ENCODE data around the gene SLC16A7. TPM values are rescaled to one million over a fixed set of nuclear protein-coding genes. Genes with fewer than 3 reads are reported as not detected.

SLC16A7 gene
- total and polyA plus RNA-seq, 12 donors, result 6.0 to 246 (median 163) TPM

DNA sequence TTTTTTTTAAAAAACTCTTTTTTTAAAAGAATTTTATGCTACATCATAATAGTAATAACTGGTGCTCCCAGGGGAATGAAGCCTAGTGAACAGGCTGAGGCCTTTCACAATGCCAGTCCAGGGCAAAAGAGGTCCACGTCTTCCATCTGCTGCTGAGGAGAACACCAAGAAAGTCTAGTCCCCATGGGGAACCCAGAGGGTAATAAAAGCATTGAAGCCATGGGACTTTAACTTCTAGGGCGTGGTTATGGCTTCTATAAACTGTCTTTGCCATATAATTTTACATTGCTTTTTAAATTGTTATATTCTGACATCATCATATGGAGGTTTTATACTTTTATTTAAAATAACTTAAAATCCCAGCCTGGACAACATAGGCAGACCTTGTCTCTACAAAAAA, 64.3 kb downstream of the SLC16A7 start:
- ATAC-seq (no peak), DNase-seq (no peak)
- Histone ChIP-seq H3K9me3 (no peaks in the 10 kb centered on the region), H3K36me3 (peaks cover 0 to 12% (median 0%) of the 10 kb centered on the region in 9 donors), H3K27ac (no peak overlapping the region), H3K4me1 (peaks cover 0 to 11% (median 3%) of the 10 kb centered on the region in 9 donors), H3K27me3 (no peaks in the 10 kb centered on the region), H3K4me3 (no peak overlapping the region)
- TF ChIP-seq CTCF (IDR thresholded peaks at IDR 0.05), result no peak
- WGBS, 2 donors, result 86 to 97% methylated on average over 2 of the region's 2 CpGs
- intact Hi-C loops (cut with DNase I), result loop anchor here in 1 of 10 donors (5.0 kb wide), 1 partner anchor 63 kb away; the partner anchor contains the start of gene SLC16A7

- intact Hi-C loops (cut with DNase I), result loop anchor here in 1 of 10 donors (5.0 kb wide), 1 partner anchor 64 kb away; the partner anchor contains the start of gene SLC16A7
- H3K27me3 ChIP-seq, result no peaks in the 10 kb centered on the region
- peak overlapping the region in 2 of 10 donors; percentile 19 to 26 for H3K27ac ChIP-seq
- 95 to 99% methylated on average over 2 of the region's 2 CpGs for WGBS, 2 donors
- H3K4me1 ChIP-seq, result peaks cover 0 to 11% (median 3%) of the 10 kb centered on the region in 9 donors
- no peak for TF ChIP-seq CTCF (IDR thresholded peaks at IDR 0.05)
- ATAC-seq, result no peak
- H3K4me3 ChIP-seq, result no peak overlapping the region
- no peak for DNase-seq
- peaks cover 0 to 3% (median 0%) of the 10 kb centered on the region in 9 donors for H3K36me3 ChIP-seq
- no peaks in the 10 kb centered on the region for H3K9me3 ChIP-seq
Measured at GRCh38 chr12:59660921-59661597, 65.2 kb downstream of the SLC16A7 start.

DNA sequence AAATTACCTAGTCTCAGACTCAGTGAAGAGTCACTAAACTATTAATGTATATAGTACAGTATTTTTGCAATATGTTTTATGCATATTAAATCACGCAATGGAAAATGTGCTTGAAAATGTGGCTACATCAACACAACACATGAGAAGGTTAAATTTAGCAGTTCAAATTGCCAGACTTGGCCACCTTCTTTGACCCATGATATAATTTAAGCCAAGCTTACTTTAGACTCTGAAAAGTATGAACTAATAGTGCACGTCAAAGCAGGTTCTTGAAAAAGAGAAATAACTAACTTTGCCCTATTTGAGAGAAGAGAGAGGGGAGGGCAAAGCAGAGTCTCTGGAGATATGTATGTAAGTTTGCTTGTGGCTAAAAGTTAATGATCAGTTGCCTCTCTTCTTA, 68.7 kb downstream of the SLC16A7 start:
- peak in 6 of 8 donors; percentile 39 to 79 (median 66) for ATAC-seq
- Histone ChIP-seq H3K4me3 (peak overlapping the region in 9 of 10 donors; percentile 6 to 50 (median 36)), H3K4me1 (peaks cover 0 to 11% (median 0%) of the 10 kb centered on the region in 9 donors), H3K27me3 (no peaks in the 10 kb centered on the region), H3K36me3 (no peaks in the 10 kb centered on the region), H3K9me3 (peaks cover 0 to 18% (median 4%) of the 10 kb centered on the region in 11 donors), H3K27ac (peak overlapping the region; percentile 9 to 83 (median 66))
- WGBS, 2 donors, result 34 to 66% methylated on average over 2 of the region's 2 CpGs
- intact Hi-C loops (cut with DNase I), result loop anchor here in 1 of 10 donors (5.0 kb wide), 1 partner anchor 67 kb away; the partner anchor contains the start of gene SLC16A7
- no peak for DNase-seq
- no peak for TF ChIP-seq CTCF (IDR thresholded peaks at IDR 0.05)

GRCh38 chr12:59665701-59666100, 69.9 kb downstream of the SLC16A7 start:
- H3K9me3 ChIP-seq, result peaks cover 0 to 18% (median 4%) of the 10 kb centered on the region in 11 donors
- H3K36me3 ChIP-seq, result no peaks in the 10 kb centered on the region
- intact Hi-C loops (cut with DNase I), result no loop called here
- 43% methylated on average over 2 of the region's 2 CpGs for WGBS, 2 donors
- no peak for ATAC-seq
- H3K4me1 ChIP-seq, result peaks cover 0 to 14% (median 5%) of the 10 kb centered on the region in 9 donors
- H3K27ac ChIP-seq, result peak overlapping the region in 9 of 10 donors; percentile 14 to 83 (median 69)
- no peaks in the 10 kb centered on the region for H3K27me3 ChIP-seq
- no peak for TF ChIP-seq CTCF (IDR thresholded peaks at IDR 0.05)
- peak overlapping the region in 9 of 10 donors; percentile 6 to 50 (median 36) for H3K4me3 ChIP-seq
- DNase-seq, result no peak

Measured in heart right ventricle (tissue), 16 donors.